Activated CD4-positive, alpha-beta memory T cell treated with anti-CD3 and anti-CD28 coated beads for 36 hours (primary cell): ENCODE measurements around the gene ZC3HAV1. TPM values are rescaled to one million over a fixed set of nuclear protein-coding genes. Genes with fewer than 3 reads are reported as not detected.

Experiments used
- CTCF ChIA-PET: fragments of 350-600 bp; sonication (Branson Sonifier 250); formaldehyde crosslinking; loops from one replicate; lab custom pipeline; 2021; ENCODE audit warnings: antibody characterized with exemption, inconsistent platforms; lab: Charles Lee
- POLR2A ChIA-PET: fragments of 350-600 bp; sonication (Branson Sonifier 250); formaldehyde crosslinking; loops from one replicate; lab custom pipeline; 2021; ENCODE audit warnings: antibody characterized with exemption; lab: Charles Lee
- DNase-seq: peaks from one replicate; pipeline ENCODE4 v3.0.0-alpha.2; 2020
- H3K27ac Mint-ChIP-seq: one replicate; pipeline ENCODE4 v1.8.0; 2021; ENCODE audit warnings: mixed read lengths
- H3K27me3 Mint-ChIP-seq: one replicate; pipeline ENCODE4 v1.8.0; 2021; ENCODE audit warnings: mixed read lengths
- H3K36me3 Mint-ChIP-seq: one replicate; pipeline ENCODE4 v1.8.0; 2021; ENCODE audit warnings: mixed read lengths
- H3K4me1 Mint-ChIP-seq: one replicate; pipeline ENCODE4 v1.8.0; 2021; ENCODE audit warnings: low read depth, mixed read lengths
- H3K4me3 Mint-ChIP-seq: one replicate; pipeline ENCODE4 v1.8.0; 2021; ENCODE audit warnings: mild to moderate bottlenecking, mixed read lengths
- H3K9me3 Mint-ChIP-seq: one replicate; pipeline ENCODE4 v1.8.0; 2021; ENCODE audit warnings: mixed read lengths
- intact Hi-C: fragments of 100-400 bp; cut with micrococcal nuclease; formaldehyde crosslinking; loops from one replicate; pipeline ENCODE4 v1.15.1; 2023
- total RNA-seq, 2 experiments: library from RNA; stranded (reverse); gene quantifications; one replicate each; pipeline ENCODE4 v1.2.3, GENCODE V29; 2021

ZC3HAV1 gene
- total RNA-seq, 2 experiments from 2014 or later, result 99.3 to 99.6 TPM

DNA sequence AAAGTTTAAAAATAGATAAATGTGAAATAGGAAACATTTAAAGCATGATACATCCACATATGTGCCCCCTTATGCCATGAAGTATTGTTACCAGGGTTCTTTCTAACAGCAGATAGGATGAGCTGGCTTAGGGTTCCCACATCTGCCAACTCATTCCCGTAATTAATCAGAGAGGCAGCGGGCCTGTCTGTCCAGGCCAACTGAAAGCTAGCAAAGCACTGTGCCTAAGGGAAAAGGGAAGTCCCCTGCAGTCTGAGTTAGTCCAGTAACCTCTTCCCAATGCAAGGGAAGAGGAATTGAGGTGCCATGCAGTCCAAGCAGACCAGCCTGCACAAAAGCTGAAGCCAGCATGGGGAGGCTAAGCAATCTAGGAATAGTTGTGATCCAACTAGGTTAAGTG, 55.4 kb downstream of the ZC3HAV1 start:
- Mint-ChIP-seq H3K27ac (peak overlapping the region; percentile 15), H3K36me3 (peaks cover 73% of the 10 kb centered on the region), H3K27me3 (no peaks in the 10 kb centered on the region), H3K4me1 (peaks cover 52% of the 10 kb centered on the region), H3K9me3 (no peaks in the 10 kb centered on the region), H3K4me3 (no peak overlapping the region)
- ChIA-PET POLR2A (interaction anchor here (1.2 kb wide), 1 partner anchor 22 kb away, joined by 4 read pairs; no protein-coding TSS in a partner anchor), CTCF (interaction anchor here (1.5 to 2.0 kb wide), 2 partner anchors 21 to 167 kb away, joined by 5 to 12 read pairs; no protein-coding TSS in a partner anchor)
- intact Hi-C loops, result loop anchor here (2.0 kb wide), 1 partner anchor 13 kb away; no protein-coding TSS in a partner anchor
- no peak for DNase-seq

DNA sequence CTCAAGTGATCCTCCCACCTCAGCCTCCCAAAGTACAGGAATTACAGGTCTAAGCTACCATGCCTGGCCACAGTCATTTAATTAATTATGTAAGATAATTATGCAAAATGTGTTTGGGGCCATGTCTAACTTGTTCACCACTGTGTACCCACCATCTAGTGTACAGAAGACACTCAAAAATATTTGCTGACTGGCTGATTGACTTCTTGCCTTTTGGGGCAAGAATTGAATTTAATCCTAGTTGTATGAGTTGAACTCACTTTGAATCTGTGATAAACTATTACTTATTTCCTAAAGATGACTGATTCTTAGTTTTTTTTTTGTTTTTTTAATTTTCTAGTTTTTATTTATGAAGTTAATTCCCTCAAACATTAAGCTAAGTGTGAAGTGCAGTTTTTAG, 57.9 kb downstream of the ZC3HAV1 start:
- POLR2A ChIA-PET, result interaction anchor here (1.1 kb wide), 1 partner anchor 12 kb away, joined by 4 read pairs; no protein-coding TSS in a partner anchor
- peaks cover 58% of the 10 kb centered on the region for H3K4me1 Mint-ChIP-seq

DNA sequence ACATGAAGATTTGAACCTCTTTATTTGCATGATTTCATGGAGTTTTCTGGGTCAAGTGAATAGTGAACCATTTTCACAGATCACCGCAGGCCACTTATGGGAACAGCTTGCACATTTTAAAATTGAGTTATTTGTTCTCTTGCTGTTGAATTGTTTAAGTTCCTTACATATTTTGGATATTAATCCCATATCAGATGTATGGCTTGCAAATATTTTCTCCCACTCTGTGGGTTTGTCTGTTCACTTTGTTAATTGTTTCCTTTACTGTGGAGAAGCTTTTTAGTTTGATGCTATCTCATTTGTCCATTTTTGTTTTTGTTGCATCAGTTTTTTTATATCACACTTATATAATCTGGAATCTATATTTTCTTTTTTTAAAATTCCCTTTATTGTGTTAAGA, 59.6 kb downstream of the ZC3HAV1 start:
- Mint-ChIP-seq H3K27me3 (no peaks in the 10 kb centered on the region), H3K27ac (peak overlapping the region; percentile 51), H3K4me1 (peaks cover 63% of the 10 kb centered on the region), H3K36me3 (peaks cover 76% of the 10 kb centered on the region), H3K9me3 (no peaks in the 10 kb centered on the region), H3K4me3 (no peak overlapping the region)
- CTCF ChIA-PET, result interaction anchor here (0.7 to 1.8 kb wide), 3 partner anchors 9 to 13 kb away, joined by 3 to 7 read pairs (median 3); no protein-coding TSS in a partner anchor
- POLR2A ChIA-PET, result interaction anchor here (2.0 kb wide), 1 partner anchor 11 kb away, joined by 7 read pairs; no protein-coding TSS in a partner anchor
- DNase-seq, result no peak
- intact Hi-C loops, result loop anchor here (5.0 kb wide), 1 partner anchor 148 kb away; no protein-coding TSS in a partner anchor

More for the DNA sequence above, 57.9 kb downstream of the ZC3HAV1 start:
- CTCF ChIA-PET, result interaction anchor here (1.2 to 1.8 kb wide), 2 partner anchors 23 to 34 kb away, joined by 3 to 9 read pairs; no protein-coding TSS in a partner anchor
- H3K27ac Mint-ChIP-seq, result no peak overlapping the region
- H3K27me3 Mint-ChIP-seq, result no peaks in the 10 kb centered on the region
- intact Hi-C loops, result no loop called here
- H3K4me3 Mint-ChIP-seq, result no peak overlapping the region
- no peak for DNase-seq
- no peaks in the 10 kb centered on the region for H3K9me3 Mint-ChIP-seq
- H3K36me3 Mint-ChIP-seq, result peaks cover 73% of the 10 kb centered on the region

DNA sequence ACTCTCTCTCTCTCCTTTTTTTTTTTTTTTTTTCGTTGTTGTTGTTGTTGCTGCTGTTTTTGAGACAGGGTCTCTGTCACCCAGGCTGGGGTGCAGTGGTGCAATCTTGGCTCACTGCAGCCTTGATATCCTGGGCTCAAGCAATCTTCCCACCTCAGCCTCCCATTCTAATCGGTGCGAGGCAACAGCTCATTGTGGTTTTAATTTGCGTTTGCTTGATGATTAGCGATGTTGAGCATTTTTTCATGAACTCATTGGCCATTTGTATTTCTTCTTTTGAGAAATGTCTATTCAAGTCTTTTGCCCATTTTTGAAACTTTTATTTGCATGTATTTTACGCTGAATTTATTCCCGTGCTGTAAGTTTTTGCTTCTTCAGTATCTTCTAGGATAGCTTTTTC, 60.4 kb downstream of the ZC3HAV1 start:
- no peak overlapping the region for H3K4me3 Mint-ChIP-seq
- peaks cover 63% of the 10 kb centered on the region for H3K4me1 Mint-ChIP-seq
- ChIA-PET POLR2A (interaction anchor here (2.0 kb wide), 1 partner anchor 12 kb away, joined by 7 read pairs; no protein-coding TSS in a partner anchor), CTCF (interaction anchor here (1.1 to 1.5 kb wide), 2 partner anchors 31 to 46 kb away, joined by 3 read pairs; no protein-coding TSS in a partner anchor)
- H3K9me3 Mint-ChIP-seq, result no peaks in the 10 kb centered on the region
- peak overlapping the region; percentile 35 for H3K27ac Mint-ChIP-seq
- no peak for DNase-seq
- H3K36me3 Mint-ChIP-seq, result peaks cover 76% of the 10 kb centered on the region
- H3K27me3 Mint-ChIP-seq, result no peaks in the 10 kb centered on the region
- intact Hi-C loops, result loop anchor here (5.0 kb wide), 1 partner anchor 147 kb away; no protein-coding TSS in a partner anchor

DNA sequence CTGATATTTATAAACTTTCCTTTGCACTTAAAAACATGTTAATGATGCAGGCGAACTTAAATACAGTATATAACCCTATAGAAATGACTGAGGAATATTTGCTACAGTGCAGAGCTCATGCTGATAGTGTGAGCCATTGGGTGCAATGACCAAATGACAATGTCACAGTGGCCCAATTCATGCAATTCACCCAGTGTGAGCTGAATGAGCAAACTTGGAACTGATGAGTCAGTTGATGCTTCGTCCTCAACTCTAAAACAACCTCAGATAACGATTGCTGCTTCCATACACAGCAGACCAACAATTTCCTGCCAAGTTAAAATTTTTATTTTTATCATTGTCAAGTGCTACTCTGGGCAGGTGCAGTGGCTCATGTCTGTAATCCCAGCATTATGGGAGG, 61.5 kb downstream of the ZC3HAV1 start:
- intact Hi-C loops, result loop anchor here (5.0 kb wide), 1 partner anchor 146 kb away; no protein-coding TSS in a partner anchor
- H3K27me3 Mint-ChIP-seq, result no peaks in the 10 kb centered on the region
- peaks cover 75% of the 10 kb centered on the region for H3K36me3 Mint-ChIP-seq
- H3K4me3 Mint-ChIP-seq, result no peak overlapping the region
- peaks cover 63% of the 10 kb centered on the region for H3K4me1 Mint-ChIP-seq
- H3K9me3 Mint-ChIP-seq, result no peaks in the 10 kb centered on the region
- POLR2A ChIA-PET, result no interaction called here
- peak overlapping the region; percentile 71 for H3K27ac Mint-ChIP-seq
- peak; percentile 64 for DNase-seq
- CTCF ChIA-PET, result interaction anchor here (0.7 to 1.5 kb wide), 4 partner anchors 12 to 162 kb away, joined by 3 to 4 read pairs (median 4); partner anchors contain the start of gene ZC3HAV1L

DNA sequence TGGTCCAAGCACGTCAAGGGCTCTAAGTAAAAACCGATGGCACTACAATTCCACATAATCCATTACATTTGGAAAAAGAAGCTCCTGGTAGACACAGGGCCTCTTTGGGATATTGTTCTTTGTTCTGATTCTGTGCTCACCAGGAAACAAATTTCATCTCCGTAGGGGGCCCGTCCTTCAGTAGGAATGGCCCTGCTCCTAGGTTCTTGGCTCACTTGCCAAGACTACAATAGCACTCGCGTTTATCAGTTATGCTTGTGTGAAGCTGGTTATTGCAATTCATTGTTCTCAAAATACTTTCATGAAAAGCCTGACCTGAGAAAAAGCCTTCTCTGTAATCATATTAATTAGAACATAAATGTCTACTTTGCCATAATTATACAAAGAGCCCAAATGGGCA, 63.4 kb downstream of the ZC3HAV1 start:
- ChIA-PET POLR2A (interaction anchor here (0.9 kb wide), 1 partner anchor 12 kb away, joined by 3 read pairs; no protein-coding TSS in a partner anchor), CTCF (interaction anchor here (0.7 to 2.1 kb wide), 5 partner anchors 23 to 388 kb away, joined by 3 to 10 read pairs (median 5); no protein-coding TSS in a partner anchor)
- intact Hi-C loops, result loop anchor here (5.0 kb wide), 1 partner anchor 144 kb away; no protein-coding TSS in a partner anchor
- Mint-ChIP-seq H3K27ac (no peak overlapping the region), H3K4me1 (peaks cover 72% of the 10 kb centered on the region), H3K9me3 (no peaks in the 10 kb centered on the region), H3K4me3 (no peak overlapping the region), H3K27me3 (no peaks in the 10 kb centered on the region), H3K36me3 (peaks cover 66% of the 10 kb centered on the region)
- DNase-seq, result no peak

DNA sequence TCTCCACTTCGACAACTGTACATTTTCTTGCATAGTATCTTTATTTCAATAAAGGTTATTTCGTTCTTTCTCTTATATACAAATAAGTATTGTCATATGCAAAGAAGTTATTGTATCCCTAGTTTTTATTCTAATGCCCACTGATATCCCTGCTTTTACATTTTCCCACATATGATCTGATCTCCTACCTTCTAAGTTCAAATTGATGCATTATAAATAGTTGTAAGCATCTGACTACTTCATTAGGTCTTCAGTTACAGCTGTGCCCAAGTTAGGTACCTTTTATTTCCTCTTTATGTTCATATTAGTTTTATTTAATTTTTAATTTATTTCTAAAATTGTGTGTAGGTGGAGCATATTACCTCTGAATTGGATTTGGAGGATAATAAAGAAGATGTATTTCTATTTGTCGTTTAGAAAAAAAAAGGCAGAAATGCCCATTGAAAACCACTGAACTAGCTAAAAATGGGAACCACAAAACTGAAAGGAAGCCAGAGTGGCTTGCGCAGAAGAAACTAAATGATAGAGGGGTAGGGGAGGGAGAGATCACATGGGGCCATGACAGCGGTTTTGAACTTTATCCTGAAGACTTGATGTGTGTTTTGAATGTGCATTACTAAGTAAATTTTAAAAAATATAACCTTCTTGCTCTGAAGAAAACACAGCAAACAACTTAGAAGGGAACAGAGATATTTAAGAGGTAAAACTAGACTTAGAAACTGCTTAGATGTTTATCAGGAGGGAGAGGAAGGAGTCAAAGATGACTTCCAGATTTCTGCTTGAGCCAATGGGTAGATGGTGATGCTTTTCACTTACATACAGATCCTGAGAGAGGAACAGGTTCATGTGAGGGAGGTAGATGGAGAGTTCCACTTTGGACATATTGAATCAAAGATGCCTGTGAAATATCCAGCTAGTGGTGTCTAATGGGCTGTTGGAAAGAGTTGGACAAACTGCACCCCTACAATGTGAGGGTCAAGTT, 64.4 kb downstream of the ZC3HAV1 start:
- CTCF ChIA-PET, result interaction anchor here (0.9 to 2.1 kb wide), 4 partner anchors 28 to 389 kb away, joined by 3 to 10 read pairs (median 4); no protein-coding TSS in a partner anchor
- Mint-ChIP-seq H3K27ac (peak overlapping the region; percentile 56), H3K4me3 (no peak overlapping the region), H3K36me3 (peaks cover 64% of the 10 kb centered on the region), H3K4me1 (peaks cover 73% of the 10 kb centered on the region), H3K27me3 (no peaks in the 10 kb centered on the region), H3K9me3 (no peaks in the 10 kb centered on the region)
- POLR2A ChIA-PET, result interaction anchor here (0.9 to 1.4 kb wide), 2 partner anchors 10 kb away, joined by 3 to 4 read pairs; partner anchors contain the start of gene ZC3HAV1L
- peak; percentile 27 for DNase-seq
- intact Hi-C loops, result loop anchor here (1.0 to 5.0 kb wide), 5 partner anchors 9 to 143 kb away; partner anchors contain the start of gene ZC3HAV1L

DNA sequence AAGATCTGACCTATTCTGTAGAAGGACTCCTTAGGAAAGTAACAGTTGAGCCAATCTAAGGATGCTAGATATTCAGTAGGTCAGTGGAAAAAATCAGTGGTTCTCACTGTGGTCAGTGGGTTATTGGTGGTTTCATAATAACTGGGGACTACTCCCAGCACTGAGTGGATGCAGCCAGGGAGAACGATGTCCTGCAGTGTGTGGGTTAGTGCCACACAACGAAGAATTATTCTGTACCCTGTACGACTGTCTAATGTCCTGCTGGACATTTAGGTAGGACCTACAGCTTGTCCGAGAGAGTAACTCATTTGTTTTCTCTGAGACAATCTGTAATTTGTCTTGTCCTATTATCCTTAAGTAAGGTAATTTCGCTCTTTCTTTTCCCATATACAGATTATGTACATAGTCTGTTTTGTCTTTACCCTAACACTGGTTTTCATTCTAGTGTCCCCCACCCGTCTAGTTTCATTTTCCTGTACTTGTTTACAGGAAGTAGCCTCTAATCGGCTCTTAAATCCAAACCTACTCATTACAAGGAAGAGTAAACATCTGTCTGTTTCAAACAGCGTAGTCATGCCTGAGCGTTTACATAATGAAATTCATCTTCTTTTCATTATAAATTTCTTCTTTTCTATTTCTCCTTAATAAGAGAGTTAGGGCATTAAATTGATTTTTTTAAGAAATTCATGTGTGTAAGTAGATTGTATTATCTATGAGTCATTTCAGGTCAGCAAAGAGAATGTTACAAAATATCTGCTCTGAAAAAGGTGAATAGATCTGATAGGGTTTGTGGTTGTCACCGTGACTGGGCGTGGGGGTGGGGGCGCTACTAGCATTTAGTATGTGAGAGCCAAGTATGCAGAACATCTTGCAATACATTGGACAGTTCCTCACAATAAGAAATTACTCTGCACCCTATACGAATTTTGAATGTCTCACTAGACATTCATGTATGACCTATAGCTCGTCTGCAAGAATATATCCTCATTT, 65.4 kb downstream of the ZC3HAV1 start:
- POLR2A ChIA-PET, result interaction anchor here (1.4 kb wide), 1 partner anchor 9 kb away, joined by 4 read pairs; the partner anchor contains the start of gene ZC3HAV1L
- peaks cover 54% of the 10 kb centered on the region for H3K36me3 Mint-ChIP-seq
- H3K9me3 Mint-ChIP-seq, result no peaks in the 10 kb centered on the region
- no peak overlapping the region for H3K4me3 Mint-ChIP-seq
- peak; percentile 84 for DNase-seq
- CTCF ChIA-PET, result interaction anchor here (0.9 to 3.1 kb wide), 4 partner anchors 27 to 390 kb away, joined by 3 to 12 read pairs (median 8); no protein-coding TSS in a partner anchor
- H3K4me1 Mint-ChIP-seq, result peaks cover 63% of the 10 kb centered on the region
- no peaks in the 10 kb centered on the region for H3K27me3 Mint-ChIP-seq
- H3K27ac Mint-ChIP-seq, result peak overlapping the region; percentile 62
- intact Hi-C loops, result loop anchor here (1.0 to 2.0 kb wide), 4 partner anchors 8 to 61 kb away; partner anchors contain the start of gene ZC3HAV1L

DNA sequence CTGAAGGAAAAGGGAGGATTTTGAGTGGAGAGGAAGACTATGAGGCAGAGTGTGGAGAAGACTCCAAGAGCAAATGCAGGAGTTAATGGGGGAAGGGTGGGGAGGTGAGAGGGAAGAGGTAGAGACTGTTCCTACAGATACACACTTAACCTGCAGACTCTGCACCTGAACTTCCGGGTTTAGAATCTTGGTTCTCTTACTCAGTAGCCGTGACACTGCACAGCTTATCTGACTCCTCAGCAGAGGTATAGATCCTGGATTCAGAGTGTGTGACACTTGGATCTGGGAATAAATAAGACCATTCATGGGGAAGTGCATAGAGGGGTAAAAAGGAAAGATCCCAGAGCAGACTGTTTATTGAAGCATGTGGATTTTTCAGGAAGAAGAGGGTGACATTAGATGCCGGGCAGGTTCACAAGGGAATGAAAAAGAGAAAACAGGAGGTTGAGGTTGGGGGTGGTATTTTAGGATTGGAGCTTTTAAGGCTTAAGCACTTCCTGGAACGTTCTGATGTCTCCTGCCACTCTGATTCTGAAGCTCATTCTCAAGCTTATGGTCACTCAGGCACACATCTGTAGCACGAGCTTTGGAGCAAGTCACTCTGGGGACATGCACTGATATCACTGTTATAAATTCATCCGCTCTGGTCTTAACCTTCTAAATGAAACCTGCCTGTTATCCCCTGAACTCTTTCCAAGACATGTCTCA, 68.0 kb downstream of the ZC3HAV1 start:
- no peak overlapping the region for H3K4me3 Mint-ChIP-seq
- DNase-seq, result no peak
- H3K27ac Mint-ChIP-seq, result no peak overlapping the region

DNA sequence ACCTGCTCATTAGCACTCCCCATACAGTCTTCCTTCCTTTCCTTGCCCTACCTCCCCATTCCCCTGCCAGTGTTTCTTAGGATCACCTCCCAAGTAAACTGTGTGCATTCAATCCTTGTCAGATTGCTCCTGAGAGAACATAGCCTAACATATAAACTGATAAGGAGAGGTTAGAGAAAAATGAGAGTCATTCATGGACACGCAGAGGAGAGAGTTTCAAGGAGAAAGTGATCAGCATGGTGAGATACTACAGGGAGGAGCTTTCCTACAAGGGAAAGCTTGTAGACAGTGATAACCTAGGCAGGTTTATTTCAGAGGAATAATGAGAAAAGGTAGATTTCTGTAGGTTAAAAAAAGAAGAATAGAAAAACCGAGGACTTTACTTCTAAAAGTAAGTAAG, 70.8 kb downstream of the ZC3HAV1 start:
- Mint-ChIP-seq H3K9me3 (no peaks in the 10 kb centered on the region), H3K36me3 (peaks cover 8% of the 10 kb centered on the region), H3K27ac (no peak overlapping the region), H3K4me1 (peaks cover 32% of the 10 kb centered on the region), H3K4me3 (no peak overlapping the region), H3K27me3 (no peaks in the 10 kb centered on the region)
- DNase-seq, result no peak
- ChIA-PET CTCF (interaction anchor here (1.4 kb wide), 1 partner anchor 36 kb away, joined by 3 read pairs; no protein-coding TSS in a partner anchor), POLR2A (no interaction called here)
- intact Hi-C loops, result no loop called here

More for the DNA sequence above, 68.0 kb downstream of the ZC3HAV1 start:
- ChIA-PET POLR2A (no interaction called here), CTCF (interaction anchor here (0.5 to 3.1 kb wide), 3 partner anchors 9 to 43 kb away, joined by 3 to 12 read pairs (median 3); no protein-coding TSS in a partner anchor)
- H3K4me1 Mint-ChIP-seq, result peaks cover 42% of the 10 kb centered on the region
- H3K27me3 Mint-ChIP-seq, result no peaks in the 10 kb centered on the region
- H3K36me3 Mint-ChIP-seq, result peaks cover 33% of the 10 kb centered on the region
- no peaks in the 10 kb centered on the region for H3K9me3 Mint-ChIP-seq
- intact Hi-C loops, result loop anchor here (2.0 kb wide), 1 partner anchor 13 kb away; no protein-coding TSS in a partner anchor
